Stimulated activated CD4-positive, alpha-beta T cell treated with anti-CD3 and anti-CD28 coated beads, Interleukin-12 subunit alpha, Interleukin-12 subunit beta, amount 100 ng/mL, for 48 hours (primary cell): Measurements from ENCODE around the gene ATG7.
"Not testable (repeated sequence)": the region's sequence is repeated elsewhere in the genome, so short reads cannot be mapped to it uniquely, and the experiment has no call there.

Experiments used
- DNase-seq, 3 donors: peaks; one replicate each; pipeline ENCODE4 v3.0.0-alpha.2; 2020; ENCODE audit warnings: low read depth in 2 of 3, low spot score in 1 of 3

ATG7 gene

DNA sequence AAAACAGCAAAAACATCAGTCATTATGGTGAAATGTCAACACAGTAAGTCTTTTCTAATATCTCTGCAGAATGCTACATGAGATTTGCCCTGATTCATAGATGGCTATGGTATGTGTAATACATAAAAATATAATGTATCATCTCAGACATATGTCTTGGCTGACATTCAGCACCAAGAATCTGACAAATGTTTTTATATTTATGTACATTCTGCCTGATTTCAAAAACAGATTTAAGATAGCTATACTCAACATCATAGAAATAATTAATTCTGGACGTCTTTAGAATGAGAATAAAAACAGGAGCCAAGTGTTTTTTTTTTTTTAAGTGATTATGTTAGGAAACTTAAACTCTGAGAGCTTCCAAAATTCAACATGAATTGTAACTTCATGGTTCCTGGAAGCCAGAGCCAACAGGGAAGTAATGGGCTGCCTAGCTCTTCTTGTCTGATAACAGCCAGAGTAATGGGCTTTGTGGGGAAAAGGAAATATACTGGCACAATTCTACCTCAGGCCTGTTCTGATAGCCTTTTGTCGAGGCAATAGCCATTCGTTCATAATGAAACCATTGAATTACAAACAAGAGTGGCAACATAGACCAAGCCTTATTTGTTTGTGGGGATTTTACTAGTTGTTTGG lies 187.1 kb downstream of the ATG7 start:
- DNase-seq = no peak

DNA sequence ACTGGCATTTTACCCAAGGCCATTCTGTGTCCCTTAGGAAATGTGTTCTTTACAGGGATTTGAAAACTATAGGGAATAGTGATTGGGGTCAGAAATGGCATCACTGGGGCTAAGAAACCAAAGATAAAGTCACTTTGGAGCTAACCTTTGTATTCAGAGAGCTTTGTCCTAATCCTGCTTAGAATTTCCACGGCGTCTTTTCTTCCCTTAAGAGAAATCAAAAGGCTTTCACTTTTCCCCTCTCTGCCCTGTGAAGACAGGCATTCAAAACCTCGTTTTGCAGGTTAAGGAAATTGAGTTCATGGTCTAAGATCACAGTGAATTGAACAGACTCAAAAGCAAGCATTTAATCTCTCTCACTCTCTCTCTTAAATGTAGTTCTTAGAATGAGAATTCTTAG lies 189.0 kb downstream of the ATG7 start:
- no peak for DNase-seq

DNA sequence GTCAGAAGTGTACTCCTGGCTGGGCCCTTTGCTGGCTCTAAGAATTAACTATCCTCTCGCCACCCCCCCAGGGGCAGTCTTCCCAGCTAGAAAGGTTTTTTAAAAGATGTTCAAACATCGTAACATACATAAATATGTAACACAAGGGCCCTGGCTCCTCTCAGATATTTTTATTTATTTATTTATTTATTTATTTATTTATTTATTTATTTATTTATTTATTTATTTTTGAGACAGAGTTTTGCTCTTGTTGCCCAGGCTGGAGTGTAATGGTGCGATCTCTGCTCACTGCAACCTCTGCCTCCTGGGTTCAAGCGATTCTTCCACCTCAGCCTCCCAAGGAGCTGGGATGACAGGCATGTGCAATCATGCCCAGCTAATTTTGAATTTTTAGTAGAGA lies 190.5 kb downstream of the ATG7 start:
- not testable (repeated sequence) for DNase-seq

DNA sequence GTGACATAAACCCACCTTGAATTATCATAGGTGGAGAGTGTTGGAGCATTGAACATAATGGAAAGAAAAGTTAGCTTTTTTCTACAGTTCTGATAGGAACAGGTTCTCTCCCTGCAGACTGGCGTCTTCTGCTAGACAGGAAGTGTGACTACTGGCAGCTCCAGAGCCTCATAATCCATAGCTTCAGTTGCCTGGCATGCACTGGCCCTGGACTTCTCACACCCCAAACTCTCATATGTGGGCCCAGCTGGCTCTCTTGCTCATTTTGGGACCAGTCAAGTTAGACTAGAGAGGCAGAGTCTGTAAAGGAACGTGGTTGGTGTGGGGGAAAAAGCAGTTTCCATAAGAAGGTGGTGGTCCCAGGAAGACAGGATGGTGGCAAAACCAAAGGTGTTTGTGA lies 191.4 kb downstream of the ATG7 start:
- no peak for DNase-seq

DNA sequence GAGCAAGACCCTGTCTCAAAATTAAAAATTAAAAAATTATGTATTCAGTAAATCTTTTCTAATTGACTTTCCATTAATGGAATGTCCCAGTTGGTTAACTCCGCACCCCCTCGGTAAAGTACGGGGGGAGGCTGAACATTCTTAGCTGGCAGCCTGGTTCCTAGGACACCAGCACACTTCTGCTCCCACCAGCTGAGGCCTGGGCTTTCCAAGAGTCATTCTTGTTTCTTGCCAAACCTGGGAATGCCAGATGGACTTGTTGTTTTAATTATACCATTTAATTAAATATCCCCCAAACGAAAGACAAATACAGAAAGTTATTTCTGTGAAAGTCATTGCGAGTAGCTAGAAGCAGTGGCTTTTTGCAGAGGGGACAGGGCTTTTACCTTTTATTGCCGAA lies 192.2 kb downstream of the ATG7 start:
- no peak for DNase-seq

DNA sequence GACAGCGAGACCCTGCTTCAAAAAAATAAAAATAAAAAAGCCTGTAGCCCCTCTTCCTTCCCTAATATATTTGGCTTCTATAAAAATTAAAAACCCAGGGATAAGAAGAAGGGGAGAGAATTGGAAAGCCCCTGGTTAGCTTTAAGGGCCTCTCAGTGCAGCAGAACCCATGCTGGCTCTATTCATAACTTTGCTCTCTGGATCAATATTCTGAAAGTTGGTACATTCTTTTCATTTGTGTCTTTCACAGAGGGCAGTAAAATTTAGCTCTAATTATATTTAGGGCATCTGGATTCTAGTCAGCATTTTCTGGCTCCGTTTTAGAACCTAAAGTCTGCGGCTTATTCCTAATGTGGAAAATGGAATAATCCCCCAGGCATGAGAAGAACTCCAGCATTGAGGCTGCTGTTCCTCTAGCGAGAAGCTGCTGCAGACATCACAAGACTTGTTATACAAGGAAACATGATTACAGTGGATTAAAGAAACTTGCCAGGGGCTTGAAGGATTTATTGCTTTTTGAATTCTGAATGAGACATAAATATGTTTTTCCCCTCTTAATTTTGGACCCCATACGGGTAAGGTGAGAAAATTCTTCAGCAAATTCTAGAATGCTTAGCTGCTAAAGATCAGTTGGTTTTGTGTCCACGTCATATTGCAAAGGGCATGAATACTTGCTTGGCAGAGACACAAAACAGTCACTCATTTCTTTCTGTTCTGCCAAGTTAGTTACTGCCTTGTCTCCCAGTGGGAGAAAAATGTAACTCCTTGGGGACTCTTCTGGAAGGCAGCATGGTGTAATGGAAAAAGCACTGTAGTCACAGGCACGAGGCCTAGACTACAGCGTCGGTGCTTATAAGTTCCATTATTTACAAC lies 193.8 kb downstream of the ATG7 start:
- DNase-seq = no peak

DNA sequence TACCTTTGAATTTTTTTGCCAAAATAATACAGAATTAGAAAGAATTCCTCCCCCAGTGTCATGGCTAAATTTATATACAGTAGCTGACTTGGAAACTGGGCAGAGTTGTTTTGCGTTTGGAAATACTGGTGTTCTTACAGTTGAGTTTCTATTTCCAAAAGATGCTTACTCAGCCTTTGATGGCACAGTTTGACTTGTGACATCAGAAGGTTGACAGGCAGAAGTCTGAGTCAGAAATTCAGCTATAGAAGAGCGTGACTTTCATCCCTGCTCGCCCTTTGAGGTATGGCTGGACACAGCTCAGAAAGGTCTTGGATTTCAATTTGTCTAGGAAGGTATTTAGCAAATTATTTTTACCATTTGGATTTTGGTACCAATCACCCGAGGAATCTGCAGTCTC lies 195.7 kb downstream of the ATG7 start:
- no peak for DNase-seq

DNA sequence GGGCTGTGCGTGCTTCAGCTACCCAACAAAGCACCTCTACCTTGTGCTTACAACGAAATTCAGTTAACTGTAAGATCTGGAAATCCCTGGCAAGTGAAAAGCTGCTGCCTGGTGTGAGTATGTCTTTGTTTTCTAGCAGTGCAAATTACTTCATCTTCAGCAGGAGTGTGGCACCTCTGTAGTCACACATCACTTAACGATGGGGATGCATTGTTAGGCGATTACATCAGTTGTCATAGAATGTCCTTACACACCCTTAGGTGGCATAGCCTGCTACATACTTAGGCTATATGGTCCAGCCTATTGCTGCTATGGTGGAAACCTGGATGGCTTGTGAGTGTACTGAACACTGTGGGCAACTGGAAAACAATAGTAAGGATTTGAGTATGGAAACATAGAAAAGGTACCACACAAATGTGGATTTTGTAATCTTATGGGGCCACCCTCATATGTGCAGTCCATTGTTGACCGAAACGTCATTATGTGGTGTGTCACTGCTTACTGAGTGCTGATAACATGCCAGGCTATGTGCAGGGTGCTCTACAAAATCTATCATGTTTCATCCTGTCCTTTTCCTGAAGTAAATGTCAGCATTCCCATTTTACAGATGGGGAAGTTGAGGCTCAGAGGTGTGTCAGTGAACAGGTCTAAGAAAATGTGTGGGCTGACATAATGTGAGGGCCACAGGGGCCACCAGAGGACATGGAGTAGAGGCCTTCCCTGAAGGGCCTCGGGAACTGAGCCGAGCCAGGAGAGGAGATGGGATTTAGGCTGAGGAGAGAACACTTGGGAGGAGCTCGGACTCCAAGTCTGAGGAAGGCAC lies 198.0 kb downstream of the ATG7 start:
- no peak for DNase-seq

DNA sequence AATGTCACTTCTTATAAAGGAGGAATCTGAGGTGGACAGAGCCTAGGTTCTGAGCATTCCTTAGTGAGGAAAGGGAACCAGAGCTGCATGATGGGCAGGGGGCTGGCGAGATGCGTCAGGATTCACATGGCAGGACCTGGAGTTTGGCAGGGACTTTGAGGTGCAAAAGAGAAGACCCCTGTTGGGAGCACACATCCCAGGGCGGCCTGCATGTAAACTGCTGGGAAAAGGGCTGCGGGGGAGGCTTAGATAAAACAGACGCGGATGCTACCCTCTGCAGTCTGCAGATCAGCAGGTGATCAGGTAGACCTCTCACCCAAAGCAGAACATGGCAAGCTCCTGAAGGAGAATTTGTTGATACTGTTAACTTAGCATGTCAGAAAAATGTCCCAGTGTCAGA lies 203.1 kb downstream of the ATG7 start:
- DNase-seq = no peak

DNA sequence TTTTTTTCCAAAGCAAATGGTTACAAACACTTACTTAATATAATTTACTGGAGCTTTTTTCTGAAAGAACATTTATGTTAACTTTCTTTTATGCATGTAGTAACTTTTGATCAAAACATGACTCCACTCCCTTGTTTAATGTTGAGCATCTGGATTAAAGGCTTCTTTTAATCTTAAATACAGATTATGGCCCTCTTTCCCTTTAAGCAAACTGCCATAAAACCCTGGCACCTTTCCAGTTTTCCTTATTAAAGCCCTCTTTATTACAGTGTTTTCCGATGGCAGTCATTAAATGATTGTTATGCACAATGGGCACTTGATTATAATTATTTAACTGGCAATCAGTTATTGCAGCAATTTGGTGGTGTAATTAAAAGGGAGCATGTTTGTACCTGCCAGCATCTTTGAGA lies 204.5 kb downstream of the ATG7 start:
- no peak for DNase-seq

DNA sequence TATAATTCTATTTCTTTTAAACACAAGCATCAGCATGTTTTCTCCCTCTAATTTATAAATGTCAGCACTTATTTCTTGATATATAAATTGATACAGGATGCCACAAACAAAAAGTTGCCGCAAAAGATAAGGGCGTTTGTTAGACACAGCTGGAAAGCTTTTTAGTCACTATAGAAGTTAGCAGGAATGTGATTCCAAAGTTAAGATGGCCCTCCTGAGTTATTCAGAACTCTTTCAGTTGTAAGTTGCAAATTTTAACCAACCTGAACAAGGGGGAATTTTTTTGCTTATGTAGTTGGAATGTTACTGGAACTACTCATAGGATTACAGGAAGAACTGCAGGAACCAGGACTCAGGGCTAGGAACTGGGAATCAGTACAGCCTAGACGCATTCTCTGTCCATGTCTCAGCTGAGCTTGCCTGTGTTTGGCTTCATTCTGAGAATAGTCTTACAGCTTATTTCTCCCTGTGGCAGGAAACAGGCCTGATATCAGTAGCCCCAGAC lies 205.3 kb downstream of the ATG7 start:
- no peak for DNase-seq

DNA sequence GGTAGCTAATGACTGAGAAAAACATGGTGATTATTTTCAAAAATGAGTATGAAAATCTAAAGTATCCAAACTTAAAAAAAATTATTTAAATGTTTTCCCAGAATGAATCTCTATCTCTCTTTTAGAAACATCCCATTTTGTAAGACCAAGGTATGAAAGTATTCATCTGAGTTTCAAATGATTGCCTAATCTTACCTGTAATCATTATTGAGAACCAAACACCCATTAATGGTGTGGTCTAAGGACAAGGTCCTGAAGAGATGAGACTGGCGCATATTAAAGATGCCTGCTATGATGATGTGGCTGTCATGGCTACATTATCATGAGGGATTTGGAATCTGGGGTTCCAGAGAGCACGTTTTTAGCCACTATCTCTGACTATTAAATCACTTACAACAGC lies 206.0 kb downstream of the ATG7 start:
- DNase-seq = no peak

DNA sequence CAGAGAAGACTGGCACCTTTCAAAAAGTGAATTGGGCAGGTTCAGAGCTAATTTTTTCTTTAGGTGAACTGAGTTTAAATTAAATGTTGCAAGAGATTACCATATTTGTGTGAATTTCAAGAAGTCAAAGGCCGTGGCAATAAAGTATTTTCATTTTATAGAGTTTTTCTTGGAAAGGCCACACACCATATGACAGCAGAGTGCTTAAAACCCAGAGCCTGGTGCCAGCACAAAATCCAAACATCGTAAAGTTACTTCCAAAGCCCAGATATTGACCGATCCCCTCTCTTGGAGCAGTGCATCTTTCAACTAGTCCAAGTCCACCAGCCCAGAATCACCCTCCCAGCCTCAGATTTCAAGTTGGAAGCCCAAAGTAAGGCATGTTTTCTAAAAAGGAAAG lies 207.0 kb downstream of the ATG7 start:
- no peak for DNase-seq

DNA sequence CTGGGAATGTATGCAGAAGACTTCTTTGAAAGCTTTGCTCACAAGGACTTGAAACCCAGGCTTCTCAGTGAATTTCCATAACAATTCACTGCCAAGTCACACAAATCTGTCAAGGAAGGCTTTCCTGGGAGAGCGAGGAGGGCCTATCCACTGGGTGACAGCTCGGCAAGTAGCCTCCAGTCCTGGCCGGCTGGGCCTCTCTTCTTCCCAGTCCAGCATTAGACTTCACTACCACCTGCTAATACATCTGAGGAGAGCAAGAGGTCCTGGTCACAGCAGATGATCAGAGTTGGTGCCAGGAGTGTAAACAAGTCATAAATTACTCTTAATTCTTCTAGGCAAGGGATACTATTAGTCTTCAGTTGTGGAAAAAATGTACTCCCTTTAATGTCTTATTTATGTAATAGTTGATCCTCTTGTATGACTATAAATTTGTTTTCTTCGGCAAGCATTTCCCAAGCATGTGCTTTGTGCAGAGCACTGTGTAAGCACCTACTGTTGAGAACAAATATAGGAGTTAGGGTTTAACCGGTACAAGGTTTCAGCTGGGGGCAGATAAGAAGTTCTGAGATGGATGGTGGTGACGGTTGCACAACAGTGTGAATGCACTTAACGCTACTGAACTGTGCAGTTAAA lies 208.6 kb downstream of the ATG7 start:
- no peak for DNase-seq

DNA sequence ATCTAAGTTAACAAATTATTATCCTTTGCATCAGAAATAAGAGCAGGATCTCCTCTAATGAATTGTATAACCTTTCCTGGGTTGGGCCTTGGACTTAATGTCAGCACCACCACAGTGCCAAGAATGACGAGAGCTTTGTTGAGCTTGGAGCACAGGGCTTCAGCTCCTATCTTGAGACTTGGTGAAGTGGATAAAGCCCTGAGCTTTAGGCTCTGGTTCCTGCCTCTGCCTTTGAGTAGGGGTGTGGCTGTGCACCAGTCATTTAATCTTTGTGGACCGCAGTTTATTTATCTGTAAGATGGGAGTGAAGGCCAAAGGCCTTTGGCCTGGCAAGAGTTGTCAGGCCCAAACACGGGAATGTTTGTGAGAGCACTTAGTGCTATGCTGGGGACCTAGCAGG lies 209.4 kb downstream of the ATG7 start:
- no peak for DNase-seq

DNA sequence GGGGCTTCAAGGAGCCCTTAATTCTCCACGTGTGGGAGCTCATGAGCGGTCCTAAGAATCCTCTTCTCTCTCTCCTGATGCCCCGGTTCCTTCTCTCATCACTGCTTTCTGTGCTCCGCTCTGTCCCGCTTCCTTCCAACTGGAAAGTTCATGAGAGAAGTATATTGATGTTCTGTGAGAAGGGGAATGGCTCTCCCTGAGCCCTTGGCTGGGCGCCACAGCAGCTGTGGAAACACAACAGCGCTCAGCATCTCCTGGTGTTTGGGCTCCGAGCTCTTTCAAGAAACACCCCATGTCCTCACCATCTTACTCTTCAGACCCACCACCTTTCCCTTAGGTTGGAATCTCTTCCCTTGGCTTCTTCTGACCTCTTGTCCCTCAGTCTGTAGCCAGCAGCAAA lies 209.8 kb downstream of the ATG7 start:
- no peak for DNase-seq

DNA sequence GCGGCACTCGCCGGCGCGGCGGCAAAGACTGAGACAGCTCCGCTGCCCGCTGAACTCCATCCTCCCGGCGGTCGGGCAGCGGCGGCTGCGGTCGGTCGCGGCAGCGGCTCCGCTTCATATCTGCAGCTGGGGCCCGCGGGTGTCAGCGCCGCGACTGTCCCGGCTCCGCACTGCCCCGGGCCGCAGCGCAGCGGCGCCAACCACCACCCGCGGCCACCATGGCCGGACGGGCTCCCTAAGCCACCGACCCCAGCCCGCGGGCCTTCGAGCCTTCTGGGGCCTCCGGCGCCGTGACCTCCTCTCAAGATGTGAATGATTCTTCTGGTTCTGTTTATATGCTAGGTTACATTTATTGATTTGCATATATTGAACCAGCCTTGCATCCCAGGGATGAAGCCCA lies 216.2 kb downstream of the ATG7 start:
- DNase-seq = not testable (repeated sequence)

DNA sequence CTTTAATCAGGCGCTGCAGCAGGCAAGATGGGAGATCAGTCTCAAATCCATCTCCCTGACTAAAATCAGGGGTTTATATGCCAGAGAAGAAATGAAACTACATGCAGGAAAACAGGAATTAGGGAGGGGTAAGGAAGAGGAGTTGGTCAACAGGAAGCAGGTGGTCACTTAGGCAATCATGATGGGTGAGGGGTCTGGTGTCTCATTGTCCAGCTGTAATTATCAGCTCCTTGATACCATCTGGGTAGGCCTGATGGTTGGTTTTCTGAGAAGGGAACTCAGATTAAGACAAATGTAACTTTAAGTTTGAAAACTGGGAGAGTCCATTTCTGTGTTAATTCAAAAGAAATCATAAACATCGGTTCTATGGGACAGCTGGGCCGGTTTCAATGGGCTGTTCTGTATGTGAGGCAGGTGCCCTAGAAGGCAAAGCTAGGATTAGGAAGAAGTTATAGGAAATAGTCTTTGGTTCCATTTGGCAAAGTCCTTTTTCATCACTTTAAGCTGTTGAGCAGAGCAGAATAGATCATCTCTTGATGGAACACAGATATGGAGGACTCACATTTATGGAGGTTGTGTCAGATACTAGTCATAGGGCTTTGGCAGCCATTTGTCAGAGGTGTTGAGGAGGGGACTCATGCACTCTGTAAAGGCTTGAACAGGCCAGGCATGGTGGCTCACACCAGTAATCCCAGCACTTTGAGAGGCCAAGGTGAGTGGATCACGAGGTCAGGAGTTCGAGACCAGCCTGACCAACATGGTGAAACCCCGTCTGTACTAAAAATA lies 222.1 kb downstream of the ATG7 start:
- DNase-seq = no peak

DNA sequence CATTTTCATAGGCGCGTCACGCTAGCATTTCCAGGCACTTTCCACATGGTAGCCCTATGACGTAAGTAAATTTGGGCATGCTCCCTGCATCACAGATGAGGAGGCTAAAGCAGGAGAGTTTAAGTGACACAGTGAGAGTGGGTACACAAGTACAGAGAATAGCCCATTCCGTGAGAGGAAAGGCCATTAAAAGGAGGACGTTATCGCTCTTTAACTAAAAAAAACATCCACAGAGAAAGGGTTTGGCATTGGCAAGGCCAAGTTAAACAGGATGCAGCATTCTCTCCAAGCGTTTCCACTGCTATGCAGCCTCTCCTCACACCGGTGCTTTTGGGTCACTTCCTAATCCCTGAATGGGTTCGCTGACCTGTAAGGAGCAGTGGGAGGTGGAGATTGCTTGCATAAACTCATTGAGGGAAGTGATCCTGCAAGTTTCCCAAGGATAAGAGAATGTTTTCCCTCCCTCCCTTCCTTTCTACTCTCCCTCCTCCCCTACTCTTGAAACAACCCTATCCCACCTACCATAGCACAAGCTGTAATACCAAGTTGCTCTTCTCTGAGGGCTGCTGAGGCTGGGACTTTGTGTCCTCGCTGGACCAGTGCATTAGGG lies 223.9 kb downstream of the ATG7 start:
- no peak for DNase-seq

DNA sequence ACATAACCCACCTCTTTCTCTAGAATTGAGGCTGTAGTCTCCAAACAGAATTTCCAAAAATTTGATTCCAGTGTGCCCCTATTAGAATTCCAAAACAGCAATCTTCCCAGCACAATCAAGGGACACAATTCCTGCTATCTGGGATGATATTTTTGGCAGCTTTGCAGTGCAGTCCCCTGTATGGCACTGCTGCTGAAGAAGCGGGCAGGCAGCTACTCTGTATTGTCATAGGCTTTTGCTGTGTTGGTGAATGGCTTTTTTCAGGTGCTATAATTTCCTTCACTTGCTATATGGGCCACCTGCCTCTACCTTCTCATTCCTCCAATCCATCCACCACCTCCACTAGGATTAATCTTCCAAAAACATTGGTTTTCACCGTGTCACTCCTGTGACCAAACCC lies 226.0 kb downstream of the ATG7 start:
- no peak for DNase-seq
